NCI-H2227 (cell line): ENCODE data around the gene TFDP1.
"Not testable (repeated sequence)": the region's sequence is repeated elsewhere in the genome, so short reads cannot be mapped to it uniquely, and the experiment has no call there.

Experiments
- DNase-seq: peaks from one replicate; lab custom pipeline; 2025; ENCODE audit not compliant: unreplicated experiment; lab: John Stamatoyannopoulos, UW

The TFDP1 gene

GRCh38 chr13:113548778-113549621 is 35.6 kb upstream of the TFDP1 start:
- DNase-seq: no peak

GRCh38 chr13:113550453-113550852 is 34.1 kb upstream of the TFDP1 start:
- DNase-seq: no peak

DNA sequence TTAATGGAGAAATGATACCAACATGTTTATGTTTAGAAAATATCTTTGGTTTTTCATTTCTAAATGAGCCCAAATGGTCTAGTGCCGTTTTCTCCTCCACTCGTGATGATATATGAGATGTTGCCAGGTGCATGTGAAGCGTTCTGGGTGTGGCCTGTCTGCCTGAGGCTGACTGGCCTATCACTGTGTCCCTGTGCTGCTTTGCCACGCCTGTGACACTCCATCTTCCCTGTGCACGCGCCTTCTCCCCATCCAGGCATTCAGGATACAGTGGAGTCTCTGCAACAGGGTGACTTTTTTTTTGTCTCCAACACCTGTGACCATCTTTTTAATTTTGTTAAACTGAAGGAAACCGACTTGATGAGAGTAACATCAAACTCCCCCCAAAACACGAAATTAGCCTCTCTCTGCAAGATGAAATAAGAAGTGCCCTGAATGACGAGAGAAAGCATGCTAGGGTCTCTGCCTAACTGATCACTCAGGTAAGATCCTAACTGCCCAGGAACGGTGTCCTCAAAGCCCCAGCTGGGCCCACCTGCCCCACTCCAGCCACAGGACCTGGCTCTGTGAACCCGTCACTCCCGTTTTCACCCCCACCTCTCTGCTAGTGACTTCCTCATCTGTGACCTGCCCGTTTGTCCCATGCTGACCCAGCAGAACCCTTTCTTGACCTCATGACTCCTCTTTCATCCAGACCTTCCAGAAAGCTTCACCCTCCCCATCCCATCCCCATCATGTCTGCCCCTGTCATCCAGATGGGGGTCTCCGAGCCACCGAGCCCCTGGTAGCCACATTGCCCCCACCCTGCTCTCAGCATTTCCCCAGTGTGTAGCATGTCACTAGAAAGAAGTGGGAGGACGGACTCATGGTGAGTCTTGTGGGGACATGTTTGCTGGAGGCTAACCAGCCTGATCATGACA is 33.2 kb upstream of the TFDP1 start:
- no peak for DNase-seq

DNA sequence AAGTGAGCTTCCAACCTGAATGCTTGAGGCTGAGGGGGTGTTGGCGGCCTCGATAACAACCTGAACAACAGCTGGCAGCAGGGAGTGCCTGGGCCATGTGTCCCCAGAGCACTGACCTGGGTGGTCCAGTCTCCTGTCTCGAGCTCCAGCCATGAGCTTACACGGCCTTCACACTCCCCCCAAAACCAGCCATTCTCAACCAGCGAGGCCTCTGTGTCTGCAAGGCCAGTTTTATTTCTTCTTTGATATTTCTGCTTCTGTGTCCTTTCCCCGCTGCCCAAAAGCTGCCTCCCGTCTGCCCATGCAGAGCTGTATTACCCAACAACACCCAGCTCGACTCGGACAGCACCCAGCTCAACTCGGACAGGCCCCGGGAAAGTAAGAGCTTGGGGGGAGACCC is 32.5 kb upstream of the TFDP1 start:
- no peak for DNase-seq

DNA sequence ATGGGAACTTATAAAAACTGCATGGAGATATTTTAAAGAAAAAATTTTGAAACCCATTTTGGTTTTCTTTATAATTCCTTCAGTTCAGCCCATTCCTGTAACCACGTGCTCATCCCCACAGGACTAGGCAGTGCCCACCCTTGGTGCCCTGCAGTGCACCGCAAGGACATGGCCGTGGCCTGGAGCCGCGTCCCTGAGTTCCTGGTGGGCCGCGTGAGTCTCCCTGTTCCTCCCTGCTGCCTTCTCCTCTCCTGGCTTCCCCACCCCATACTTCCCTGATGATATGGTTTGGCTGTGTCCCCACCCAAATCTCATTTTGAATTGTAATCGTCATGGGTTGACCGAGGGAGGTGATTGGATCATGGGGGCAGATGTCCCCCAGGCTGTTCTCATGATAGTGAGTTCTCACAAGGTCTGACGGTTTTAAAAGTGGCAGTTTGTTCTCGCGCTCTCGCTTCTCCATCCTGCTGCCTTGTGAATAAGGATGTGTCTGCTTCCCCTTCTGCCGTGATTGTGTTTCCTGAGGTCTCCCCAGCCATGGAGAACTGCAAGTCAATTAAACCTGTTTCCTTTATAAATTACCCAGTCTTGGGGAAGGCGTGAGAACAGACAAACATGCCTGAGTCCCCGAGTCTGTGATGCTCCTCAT is 31.6 kb upstream of the TFDP1 start:
- no peak for DNase-seq

- no peak for DNase-seq
These were observed 30.8 kb upstream of the TFDP1 start for GRCh38 chr13:113553511-113554332.

- DNase-seq: no peak
These were observed 30.2 kb upstream of the TFDP1 start for GRCh38 chr13:113554333-113554700.

- no peak for DNase-seq
These were observed 29.4 kb upstream of the TFDP1 start for GRCh38 chr13:113555141-113555540.

DNA sequence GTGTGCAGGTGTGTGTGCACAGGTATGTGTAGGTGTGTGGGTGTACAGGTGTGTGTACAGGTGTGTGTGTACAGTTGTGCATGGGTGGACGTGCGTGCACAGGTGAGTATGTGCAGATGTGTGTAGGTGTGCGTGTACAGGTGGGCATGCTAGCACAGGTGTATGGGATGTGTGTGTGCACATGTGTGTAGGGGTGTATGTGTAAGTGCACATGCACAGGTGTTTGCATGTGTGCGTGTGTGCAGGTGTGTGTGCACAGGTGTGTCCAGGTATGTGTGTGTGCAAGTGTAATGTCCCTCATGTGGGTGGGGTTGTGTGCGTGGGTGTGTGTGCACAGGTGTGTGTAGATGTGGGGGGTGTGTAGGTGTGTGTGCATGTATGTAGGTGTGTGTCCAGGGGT is 27.5 kb upstream of the TFDP1 start:
- no peak for DNase-seq

DNA sequence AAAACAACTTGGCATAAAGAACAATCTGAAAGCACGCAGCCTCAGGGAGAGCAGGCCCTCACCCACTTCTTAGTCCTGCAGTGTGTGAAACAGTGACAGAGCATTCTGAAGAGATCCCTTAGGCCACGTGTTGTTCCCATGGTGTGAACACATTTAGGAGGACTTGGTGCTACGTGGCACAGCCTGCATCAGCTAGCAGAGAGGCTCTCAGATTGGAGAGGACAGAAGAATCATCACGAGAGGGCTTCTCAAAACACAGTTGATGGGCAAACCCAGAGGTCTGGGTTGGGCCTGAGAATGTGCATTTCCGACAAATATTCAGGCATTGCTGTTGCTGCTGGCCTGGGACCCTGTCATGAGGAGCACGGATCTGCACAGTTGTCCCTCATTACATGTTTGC is 26.1 kb upstream of the TFDP1 start:
- no peak for DNase-seq

DNA sequence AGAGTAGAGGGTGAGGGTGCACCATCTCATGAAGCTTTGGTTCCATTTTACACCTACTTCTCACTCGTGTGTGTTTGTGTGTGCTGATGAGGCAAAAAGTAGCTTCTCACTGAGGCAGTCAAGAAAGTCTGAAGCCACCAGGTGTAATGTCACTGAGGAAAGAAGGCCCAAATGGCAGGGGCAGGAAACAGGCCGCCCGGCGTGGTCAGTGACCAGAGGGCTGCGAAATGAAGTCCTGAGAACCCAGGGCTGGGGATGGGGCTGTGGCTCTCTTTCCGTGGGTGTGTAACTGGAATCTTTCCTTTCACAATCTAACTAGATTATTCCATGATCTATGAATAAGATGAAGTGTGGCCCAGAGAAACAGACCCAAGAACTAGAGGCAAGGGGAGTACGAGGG is 25.5 kb upstream of the TFDP1 start:
- DNase-seq: no peak

- DNase-seq: no peak
These were observed 24.5 kb upstream of the TFDP1 start for GRCh38 chr13:113559901-113560644.

GRCh38 chr13:113560645-113561416 is 23.7 kb upstream of the TFDP1 start:
- DNase-seq: no peak

DNA sequence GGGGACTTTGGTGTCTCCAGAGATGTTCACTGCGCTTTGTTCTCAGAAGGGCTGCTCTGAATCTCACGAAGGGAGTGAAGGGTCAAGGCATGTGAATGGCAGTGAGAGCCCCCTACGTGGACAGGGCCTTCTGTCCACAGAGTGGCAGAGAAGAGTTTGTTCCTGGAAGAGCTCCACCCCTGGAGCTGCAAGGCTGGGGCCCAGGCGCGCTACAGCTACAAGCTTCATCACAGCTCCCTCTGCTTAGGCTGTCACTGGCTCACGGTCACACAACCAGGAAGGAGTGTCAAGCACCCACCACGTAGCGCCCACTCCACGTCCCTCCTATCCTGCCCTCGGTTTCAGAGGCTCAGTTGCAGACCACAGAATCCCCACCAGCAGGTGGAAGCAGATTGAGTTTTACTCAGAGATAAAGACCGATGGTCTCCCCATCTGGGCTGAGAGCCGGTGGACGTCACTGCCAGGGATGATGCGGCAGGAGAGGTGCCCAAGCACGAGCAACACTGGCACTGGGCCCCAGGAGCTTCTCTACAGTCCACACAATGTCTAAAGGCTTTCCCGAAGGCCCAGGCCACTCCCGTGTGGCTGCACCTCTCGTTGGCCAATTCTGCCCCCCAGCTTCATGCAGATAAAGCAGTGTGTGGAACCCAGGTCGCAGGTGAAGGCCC is 23.0 kb upstream of the TFDP1 start:
- DNase-seq: no peak

GRCh38 chr13:113562085-113562749 is 22.3 kb upstream of the TFDP1 start:
- DNase-seq: peak; percentile 81

DNA sequence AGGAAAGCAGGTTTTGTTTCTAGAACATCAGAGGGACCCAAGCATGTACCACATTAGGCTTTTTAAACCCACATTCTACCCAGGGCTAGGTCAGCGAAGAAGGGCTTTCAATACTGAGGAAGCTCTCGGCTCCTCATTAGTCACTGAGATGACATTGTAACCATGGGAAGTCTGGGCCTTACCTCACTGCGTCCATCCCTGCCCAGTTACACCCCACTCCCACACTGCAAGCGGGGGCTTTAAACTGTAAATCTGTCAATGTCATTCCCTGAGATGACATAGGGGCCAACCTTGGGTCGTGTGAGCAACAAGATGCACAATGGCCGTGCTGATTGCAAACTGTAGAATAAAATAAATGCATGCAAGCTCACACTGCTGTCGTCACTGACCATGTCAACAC is 21.7 kb upstream of the TFDP1 start:
- DNase-seq: no peak

DNA sequence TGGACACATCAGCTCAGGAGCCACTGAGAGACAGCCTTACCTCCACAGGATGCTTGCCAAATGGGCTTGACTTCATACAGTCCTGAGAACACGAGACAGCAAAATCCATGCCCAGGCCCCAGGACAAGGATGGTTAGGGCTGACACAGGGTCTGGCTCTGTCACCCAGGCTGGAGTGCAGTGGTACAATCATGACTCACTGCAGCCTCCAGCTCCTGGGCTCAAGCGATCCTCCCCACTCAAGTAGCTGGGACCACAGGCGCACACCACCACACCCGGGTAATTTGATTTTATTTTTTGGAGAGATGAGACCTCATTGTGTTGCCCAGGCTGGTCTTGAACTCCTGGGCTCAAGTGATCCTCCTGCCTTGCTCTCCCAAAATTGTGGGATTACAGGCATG is 21.0 kb upstream of the TFDP1 start:
- not testable (repeated sequence) for DNase-seq

- no peak for DNase-seq
These were observed 20.1 kb upstream of the TFDP1 start for GRCh38 chr13:113564331-113565023.
